COLO668 (cell line): Measurements from ENCODE around the gene PLPP3.

Source experiments
- DNase-seq: peaks from one replicate; lab custom pipeline; 2025; ENCODE audit not compliant: unreplicated experiment; lab: John Stamatoyannopoulos, UW

The PLPP3 gene

GRCh38 chr1:56576880-56577405, 2.4 kb downstream of the PLPP3 start:
- DNase-seq = peak; percentile 43

GRCh38 chr1:56575865-56576264, 3.5 kb downstream of the PLPP3 start:
- no peak for DNase-seq

GRCh38 chr1:56574794-56575193, 4.6 kb downstream of the PLPP3 start:
- no peak for DNase-seq

GRCh38 chr1:56573311-56573710, 6.1 kb downstream of the PLPP3 start:
- DNase-seq = peak; percentile 63

GRCh38 chr1:56572334-56573050, 6.9 kb downstream of the PLPP3 start:
- no peak for DNase-seq

GRCh38 chr1:56571448-56571847, 7.9 kb downstream of the PLPP3 start:
- DNase-seq = no peak

- peak; percentile 55 for DNase-seq
These were observed 8.4 kb downstream of the PLPP3 start for GRCh38 chr1:56570924-56571372.

GRCh38 chr1:56569661-56570060, 9.7 kb downstream of the PLPP3 start:
- DNase-seq = peak; percentile 61

- no peak for DNase-seq
These were observed 12.4 kb downstream of the PLPP3 start for GRCh38 chr1:56566994-56567393.

- no peak for DNase-seq
These were observed 13.2 kb downstream of the PLPP3 start for GRCh38 chr1:56566061-56566744.

GRCh38 chr1:56564615-56565014, 14.7 kb downstream of the PLPP3 start:
- DNase-seq = no peak

GRCh38 chr1:56563568-56563967, 15.8 kb downstream of the PLPP3 start:
- no peak for DNase-seq

- no peak for DNase-seq
These were observed 16.4 kb downstream of the PLPP3 start for GRCh38 chr1:56562891-56563452.

- DNase-seq = no peak
These were observed 17.9 kb downstream of the PLPP3 start for GRCh38 chr1:56561227-56562019.

- no peak for DNase-seq
These were observed 21.6 kb downstream of the PLPP3 start for GRCh38 chr1:56557746-56558145.

GRCh38 chr1:56555448-56555847, 23.9 kb downstream of the PLPP3 start:
- DNase-seq = no peak

- DNase-seq = no peak
These were observed 26.3 kb downstream of the PLPP3 start for GRCh38 chr1:56553046-56553445.

GRCh38 chr1:56552349-56552748, 27.0 kb downstream of the PLPP3 start:
- DNase-seq = no peak

GRCh38 chr1:56551691-56552090, 27.7 kb downstream of the PLPP3 start:
- no peak for DNase-seq

- no peak for DNase-seq
These were observed 28.5 kb downstream of the PLPP3 start for GRCh38 chr1:56550859-56551188.

GRCh38 chr1:56550138-56550858, 29.1 kb downstream of the PLPP3 start:
- no peak for DNase-seq
